ENCODE measurements around the gene CNNM4.
A peak's percentile ranks its signal among the peaks of the same experiment; 100 is the strongest.

Gene CNNM4

DNA sequence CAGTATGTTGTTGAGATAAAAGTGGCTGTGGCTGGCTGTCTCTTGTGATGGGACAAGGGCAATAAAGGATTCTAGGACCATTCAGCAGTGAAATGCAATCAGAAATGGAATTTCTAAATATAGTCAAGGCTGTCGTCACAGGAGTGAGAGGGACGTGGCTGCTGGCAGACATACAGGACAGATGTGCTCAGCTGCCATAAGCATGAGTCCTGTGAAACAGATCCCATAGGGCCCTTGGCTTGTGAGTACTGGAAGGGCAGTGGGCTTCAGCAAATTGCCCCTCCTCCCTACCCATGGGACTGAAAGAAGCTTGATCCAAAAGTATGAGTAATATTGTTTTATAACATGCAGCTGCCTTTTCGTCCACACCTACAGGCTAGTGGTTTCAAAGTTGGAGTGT, 51.2 kb downstream of the CNNM4 start:
- DNase-seq (ENCODE audit: low spot score): no peak

DNA sequence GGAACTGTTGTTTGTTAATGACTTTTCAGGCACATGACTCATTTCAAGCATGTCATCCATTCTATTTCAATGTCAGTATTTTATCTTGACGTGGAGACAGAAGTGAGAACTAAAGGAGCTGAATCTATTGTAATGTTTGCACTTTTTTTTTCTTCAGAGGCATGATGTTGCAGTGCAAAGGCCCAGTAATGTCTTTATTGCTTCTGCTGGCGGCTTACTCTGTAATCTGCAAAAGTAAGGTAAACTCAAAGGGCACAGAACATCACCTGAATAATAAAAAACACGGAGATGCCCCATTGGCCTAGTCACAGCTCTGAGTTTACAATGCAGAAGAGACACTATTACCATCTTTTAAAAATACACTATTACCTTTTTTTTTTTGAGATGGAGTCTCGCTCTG, 53.0 kb downstream of the CNNM4 start:
- DNase-seq (ENCODE audit: low spot score): no peak

DNA sequence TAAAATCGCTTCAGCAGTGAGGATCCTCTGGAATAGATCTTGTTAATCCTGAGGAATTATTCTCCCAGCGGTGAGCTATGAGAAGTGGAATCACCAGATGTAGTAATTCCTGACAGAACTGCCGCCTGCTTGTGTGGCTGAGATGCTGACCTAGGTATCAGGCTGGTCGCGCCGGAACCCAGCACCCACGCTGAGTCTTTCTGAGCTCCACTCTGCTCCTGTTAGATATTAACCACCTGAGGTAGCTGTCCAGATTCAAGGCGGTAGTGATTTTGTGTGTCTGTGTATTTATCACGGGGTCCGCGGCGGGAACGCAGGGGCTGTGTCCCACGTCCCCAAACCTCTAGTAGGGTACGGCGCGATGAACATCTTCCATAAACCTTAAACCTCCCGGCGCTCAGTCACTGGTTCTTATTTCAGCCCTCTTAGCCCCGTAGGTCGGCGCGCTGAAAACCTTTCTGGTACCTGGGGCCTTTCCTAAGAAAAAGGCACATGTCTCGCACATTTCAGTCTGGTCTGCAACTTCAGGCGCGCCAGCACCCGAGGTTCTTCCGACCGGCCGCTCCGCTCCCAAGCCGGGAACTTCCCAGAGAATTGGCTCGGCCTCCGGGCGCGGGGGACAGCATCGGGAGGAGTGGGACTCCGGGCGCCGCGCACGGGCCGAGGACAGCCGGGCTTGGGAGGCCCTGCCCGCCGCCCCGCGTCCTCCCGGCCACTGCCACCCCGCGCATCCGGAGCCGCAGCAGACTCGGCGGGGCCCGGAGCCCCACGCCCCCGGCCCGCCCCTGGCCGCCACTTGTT, 54.8 kb downstream of the CNNM4 start:
- DNase-seq (ENCODE audit: low spot score): no peak

DNA sequence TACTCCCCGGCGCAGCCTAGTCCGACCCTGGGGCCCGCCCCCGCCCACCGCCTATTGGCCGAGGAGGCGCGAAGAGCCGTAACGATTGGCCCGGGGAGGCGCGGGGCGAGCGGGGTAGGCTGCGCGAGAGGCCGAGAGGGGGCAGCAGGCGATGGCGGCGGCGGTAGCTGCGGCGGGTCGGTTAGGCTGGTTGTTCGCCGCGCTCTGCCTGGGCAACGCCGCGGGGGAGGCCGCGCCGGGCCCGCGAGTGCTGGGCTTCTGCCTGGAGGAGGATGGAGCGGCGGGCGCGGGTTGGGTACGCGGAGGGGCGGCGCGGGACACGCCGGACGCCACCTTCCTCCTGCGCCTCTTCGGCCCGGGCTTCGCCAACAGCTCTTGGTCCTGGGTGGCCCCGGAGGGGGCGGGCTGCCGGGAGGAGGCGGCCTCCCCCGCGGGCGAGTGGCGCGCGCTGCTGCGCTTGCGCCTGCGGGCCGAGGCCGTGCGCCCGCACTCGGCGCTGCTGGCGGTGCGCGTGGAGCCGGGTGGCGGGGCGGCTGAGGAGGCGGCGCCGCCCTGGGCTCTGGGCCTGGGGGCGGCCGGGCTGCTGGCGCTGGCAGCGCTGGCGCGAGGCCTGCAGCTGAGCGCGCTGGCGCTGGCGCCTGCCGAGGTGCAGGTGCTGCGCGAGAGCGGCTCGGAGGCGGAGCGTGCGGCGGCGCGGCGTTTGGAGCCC, 55.6 kb downstream of the CNNM4 start, which contains the start of gene CNNM3:
Gene CNNM3, plus strand, starts transcription at position 142 of the 709 bp plus-strand sequence. Its CDS starts 10 bp downstream, at position 152.
- peak; percentile 96 for DNase-seq (ENCODE audit: low spot score)

DNA sequence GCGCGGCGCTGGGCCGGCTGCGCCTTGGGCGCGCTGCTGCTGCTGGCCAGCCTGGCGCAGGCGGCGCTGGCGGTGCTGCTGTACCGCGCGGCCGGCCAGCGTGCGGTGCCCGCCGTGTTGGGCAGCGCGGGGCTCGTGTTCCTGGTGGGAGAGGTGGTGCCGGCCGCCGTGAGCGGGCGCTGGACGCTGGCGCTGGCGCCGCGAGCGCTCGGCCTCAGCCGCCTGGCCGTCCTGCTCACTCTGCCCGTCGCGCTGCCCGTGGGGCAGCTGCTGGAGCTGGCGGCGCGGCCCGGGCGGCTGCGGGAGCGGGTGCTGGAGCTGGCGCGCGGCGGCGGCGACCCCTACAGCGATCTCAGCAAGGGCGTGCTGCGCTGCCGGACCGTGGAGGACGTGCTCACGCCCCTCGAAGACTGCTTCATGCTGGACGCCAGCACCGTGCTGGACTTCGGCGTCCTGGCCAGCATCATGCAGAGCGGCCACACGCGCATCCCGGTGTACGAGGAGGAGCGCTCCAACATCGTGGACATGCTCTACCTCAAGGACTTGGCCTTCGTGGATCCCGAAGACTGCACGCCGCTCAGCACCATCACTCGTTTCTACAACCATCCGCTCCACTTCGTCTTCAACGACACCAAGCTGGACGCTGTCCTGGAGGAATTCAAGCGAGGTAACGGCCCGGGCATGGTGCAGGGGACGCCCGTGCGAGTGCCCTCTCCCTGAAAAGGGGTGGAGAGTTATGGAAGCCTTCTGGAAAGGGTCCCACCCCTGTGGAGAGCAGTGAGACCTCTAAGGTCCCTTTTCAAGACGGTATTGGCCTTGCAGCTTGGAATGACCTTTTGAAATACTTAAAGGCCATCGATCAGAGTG, 56.4 kb downstream of the CNNM4 start:
- no peak for DNase-seq (ENCODE audit: low spot score)

DNA sequence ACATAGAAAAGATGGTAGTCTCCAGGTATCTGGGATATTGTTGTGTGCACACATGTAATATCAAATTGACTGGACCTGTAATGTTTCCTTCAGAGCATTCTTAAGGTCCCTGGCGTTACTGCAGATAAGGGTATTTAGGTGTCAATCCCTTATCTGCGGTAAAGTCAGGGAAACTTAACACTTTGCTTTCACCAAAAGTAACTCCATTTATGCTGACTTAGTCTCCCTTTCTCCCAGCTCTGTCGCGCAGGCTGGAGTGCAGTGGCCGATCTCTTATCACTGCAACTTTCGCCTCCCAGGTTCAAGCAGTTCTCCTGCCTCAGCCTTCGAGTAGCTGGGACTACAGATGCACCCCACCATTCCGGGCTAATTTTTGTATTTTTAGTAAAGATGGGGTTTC, 57.2 kb downstream of the CNNM4 start:
- DNase-seq (ENCODE audit: low spot score): no peak

DNA sequence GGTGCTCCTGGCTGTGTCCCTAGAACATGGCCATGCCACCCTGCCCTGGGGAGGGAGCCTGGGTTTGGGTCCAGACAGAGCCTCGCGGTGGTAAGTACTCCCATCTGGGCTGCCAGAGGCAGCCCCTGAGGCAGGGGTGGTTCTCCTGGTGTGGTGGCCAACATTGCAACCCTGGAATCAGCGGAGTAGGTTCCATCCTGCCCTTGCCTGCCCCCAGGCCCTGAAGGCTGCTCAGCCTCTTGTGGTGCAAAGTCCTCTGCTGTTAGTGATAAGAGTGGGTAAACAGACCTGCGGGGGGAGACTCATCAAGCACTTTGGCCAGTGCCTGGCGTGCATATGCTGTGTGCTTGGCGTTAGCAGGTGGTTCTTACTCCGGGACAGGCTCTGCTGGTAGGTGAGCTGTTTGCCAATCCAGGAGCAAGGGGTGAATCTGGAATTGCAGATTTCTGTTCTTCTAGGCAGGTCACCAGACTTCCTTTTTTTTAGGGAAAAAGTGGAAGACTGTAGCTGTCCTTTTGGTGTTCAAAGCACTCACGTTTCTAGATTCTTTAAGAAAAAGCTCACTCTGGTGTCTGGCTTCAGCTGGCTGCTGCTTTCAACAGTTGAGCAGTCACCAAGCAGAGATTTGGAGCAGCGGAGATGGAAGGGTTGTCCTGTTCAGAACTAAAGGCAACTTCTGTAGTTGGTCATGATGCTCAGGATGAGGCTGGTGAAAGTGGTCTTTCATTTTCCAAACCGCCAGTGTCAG, 58.6 kb downstream of the CNNM4 start:
- no peak for DNase-seq (ENCODE audit: low spot score)

DNA sequence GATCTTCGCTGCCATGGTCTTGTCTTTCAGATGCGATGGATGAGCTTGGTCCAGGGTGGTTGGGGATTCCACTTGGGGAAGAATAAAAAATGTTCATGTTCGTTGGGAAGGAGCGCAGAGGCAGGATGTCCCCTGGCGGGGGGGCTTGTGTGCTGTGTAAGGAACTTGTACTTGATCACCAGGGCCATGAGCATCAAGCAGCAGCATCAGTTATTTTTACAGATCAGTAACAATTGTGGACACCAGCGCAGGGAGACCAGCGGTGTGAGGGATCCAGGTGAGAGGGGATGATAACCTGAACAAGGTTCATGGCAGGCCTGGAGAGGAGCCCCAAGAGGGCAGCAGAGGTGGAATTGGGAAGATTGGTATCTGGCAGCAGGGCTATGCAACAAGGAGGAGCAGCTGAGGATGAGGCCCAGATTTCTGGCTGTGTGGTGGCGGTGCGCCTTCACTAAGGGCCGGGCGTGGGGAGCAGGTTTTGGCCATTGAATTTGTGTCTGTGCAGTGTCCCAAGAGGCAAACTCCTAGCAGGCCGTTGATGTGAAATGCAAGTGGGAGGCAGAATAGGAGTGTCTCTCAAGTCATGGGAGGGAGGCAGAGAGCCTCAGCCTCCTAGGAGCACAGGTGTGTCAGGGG, 59.3 kb downstream of the CNNM4 start:
- no peak for DNase-seq (ENCODE audit: low spot score)

DNA sequence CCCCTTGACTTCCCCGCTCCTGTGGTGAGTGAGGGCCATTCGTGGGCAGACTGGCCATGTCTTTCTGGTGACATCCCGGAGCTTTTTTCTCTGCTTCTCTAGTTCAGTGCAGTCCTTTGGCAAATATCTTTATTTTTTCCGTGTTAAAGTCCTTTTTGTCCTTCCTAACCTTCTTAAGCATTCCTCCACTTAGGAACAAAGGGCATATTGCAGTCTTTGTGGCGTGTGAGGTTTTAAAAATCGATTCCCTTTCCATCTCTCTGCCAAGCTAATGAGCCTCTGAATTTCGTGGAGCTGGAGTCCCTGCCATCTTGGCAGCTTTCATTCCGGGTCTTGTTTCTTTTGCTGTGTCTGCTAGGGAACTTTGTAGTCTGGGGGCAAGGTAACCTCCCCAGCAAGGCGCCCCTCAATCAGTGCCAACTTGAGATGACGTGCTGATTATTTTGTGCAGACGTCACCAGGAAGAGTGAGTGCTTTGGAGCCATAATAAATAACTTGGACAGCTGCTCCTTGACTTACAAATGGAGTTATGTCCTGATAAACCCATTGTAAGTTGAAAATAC, 60.5 kb downstream of the CNNM4 start:
- DNase-seq (ENCODE audit: low spot score): no peak

DNA sequence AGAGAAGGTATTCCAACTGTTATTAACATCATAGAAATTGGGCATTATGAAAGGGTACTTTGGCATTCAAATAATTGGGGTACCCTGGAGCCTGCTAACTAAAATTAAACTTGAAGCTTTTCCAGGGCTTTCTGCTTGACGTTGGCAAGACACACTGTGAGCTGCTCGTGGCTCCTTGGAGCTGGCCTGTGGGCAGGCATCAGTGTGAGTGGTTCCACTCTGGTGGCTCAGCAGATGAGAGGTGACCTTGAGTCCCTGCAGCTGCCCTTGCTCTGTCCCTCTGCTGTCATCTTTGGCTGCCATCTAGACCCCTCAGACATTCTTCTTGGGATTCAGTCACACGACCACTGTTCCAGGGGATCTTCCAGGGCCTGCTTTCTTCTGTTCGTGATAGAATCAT, 62.1 kb downstream of the CNNM4 start:
- no peak for DNase-seq (ENCODE audit: low spot score)

DNA sequence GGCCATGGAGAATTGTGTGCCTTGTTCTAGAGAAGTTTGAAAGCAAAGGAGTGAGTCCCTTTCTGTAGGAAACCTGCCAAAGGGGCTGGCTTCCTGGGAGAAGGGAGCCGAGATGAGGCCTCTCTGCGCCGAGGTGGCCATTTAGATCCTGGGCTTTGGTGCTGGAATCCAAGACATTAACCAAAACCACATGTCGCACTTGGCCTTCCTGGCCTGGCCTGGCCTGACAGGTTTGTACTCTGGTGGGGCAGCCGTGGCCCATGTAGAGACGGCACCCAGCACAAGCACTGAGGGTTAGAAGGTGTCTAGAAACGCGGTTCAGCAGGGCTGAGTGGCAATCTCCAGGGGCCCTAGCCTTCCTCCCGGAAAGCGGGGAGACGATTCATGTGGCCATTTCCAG, 62.5 kb downstream of the CNNM4 start:
- DNase-seq (ENCODE audit: low spot score): no peak

DNA sequence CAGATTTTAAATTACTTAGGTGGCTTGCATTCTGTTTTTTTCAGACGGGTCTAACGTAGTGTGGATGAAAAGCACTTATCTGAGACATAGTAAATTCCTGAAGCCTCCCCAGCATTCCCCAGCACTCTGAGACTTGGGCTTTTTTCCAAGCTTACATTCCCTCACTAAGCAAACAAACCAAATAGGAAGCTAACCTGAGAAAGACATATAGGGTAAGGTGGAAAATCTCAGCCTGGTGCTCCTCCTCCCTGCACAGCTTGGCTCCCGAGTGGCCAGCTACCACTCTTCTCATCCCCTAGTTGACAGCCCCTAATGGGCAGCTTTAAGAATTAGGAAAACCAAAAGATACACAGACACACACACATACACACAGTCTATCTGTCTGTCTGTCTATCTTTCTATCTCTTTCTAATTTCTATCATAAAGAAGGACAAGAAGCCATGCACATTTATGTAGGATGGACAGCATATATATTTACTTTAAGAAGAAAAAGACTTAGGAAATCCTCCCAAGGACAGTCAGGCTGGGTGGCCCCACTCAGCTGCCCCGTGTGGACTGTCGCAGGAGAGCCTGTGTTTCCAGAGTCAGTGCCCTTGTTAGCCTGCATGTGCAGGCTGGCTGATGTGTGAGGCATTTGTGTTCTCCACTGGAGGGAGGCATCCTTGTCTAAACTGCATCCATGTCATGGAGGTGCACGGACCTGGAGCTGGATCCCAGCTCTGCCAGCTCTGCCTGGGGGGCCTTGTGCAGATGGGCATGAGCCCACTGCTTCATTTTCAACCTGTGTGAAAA, 63.6 kb downstream of the CNNM4 start:
- DNase-seq (ENCODE audit: low spot score): no peak

DNA sequence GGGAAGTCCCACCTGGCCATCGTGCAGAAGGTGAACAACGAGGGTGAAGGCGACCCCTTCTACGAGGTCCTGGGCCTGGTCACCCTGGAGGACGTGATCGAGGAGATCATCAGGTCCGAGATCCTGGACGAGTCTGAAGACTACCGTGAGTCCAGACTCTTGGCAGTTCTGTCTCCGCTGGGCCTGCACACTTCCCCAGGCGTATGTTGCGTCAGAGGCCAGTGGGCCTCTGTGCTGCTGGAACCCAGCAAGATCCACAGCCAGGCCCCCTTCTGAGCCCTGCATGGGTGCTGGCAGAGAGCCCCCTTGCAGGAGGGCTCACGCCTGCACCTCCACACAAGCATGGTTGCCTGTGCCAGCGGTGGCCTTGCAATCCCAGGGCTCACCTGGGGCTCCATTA, 64.4 kb downstream of the CNNM4 start:
- no peak for DNase-seq (ENCODE audit: low spot score)

DNA sequence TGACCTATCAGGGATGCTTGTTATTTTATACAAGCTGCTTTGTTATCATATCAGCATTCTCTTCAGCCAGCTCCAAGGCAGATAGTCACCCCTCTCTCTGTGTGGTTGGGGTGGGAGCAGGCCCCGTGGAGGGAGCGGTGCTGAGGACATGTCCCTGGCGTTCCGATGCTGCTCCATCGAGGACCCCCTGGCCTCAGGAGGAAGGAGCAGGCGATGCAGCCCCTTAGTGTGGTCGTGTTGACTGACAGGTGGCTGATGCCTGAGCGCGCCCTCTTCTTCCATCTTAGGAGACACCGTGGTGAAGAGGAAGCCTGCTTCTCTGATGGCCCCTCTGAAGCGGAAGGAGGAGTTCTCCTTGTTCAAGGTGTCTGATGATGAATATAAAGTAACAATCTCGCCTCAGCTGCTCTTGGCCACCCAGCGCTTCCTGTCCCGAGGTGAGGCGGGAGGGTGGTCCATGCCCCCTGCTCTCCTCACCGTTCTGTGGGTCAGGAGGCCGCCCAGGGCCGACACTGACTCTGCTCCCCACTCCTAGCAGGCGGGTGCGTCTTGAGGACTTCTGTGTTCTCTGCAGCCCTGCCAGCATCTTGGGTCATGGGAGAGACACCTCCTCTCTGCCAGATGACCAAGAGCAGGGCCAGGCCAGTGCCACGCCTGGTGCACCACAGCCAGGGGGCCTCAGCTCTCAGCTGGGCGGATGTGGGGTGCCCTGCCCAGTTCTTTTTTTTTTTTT, 66.0 kb downstream of the CNNM4 start:
- no peak for DNase-seq (ENCODE audit: low spot score)

DNA sequence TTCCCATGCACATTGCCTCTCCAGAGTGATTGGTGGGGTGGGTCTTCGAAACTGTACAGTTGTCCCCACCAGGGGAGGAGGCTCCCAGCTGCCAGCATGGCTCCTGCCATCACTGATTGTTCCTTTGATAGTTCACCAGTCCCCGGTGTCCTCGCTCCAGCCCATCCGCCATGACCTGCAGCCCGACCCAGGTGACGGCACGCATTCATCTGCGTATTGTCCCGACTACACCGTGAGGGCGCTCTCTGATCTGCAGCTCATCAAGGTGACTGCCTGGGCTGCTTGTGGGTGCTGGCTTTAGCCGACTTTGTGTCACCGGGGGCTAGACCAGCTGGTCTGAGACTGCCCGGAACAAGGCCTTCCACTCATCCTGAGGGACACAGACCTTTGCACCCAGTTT, 67.7 kb downstream of the CNNM4 start:
- DNase-seq (ENCODE audit: low spot score): no peak

DNA sequence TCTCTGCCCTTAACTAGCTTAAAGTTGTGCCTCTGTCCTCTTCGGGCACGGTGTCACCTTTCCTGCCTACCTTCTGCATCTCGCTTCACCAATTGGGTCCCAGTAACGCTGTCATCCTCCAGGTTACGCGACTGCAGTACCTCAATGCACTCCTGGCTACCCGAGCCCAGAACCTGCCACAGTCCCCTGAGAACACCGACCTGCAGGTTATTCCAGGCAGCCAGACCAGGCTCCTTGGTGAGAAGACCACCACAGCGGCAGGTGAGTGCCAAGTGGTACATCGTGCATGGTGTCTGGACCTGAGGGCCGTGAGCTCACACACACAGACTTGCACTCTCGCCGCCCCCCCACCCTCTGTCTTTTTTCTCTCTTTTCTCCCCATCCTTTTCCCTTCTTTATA, 68.2 kb downstream of the CNNM4 start:
- DNase-seq (ENCODE audit: low spot score): no peak

DNA sequence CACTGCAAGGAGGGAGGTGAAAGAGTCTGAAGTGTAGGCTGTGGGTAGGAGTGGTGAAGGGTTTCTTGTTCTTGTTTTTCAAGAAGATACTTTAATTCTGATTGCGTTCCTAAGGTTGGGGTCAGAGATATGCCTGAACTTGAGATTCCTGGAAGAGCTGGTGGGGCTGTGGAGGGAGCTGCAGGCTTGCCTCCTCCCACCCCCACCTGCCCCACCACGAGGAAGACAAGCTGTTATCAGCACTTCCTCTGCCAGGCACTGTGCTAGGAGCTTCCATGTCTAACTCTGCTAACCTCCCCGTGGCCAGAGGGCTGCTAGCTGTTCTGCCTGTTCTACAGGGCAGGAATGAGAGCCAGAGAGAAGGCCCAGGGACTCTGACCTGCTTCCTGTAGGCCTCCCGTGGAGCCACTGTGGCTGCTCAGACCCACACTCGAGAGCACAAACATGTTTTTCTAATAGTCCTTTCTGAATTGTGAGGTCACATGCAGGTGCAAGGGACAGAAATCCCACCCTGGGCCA, 69.4 kb downstream of the CNNM4 start:
- no peak for DNase-seq (ENCODE audit: low spot score)

DNA sequence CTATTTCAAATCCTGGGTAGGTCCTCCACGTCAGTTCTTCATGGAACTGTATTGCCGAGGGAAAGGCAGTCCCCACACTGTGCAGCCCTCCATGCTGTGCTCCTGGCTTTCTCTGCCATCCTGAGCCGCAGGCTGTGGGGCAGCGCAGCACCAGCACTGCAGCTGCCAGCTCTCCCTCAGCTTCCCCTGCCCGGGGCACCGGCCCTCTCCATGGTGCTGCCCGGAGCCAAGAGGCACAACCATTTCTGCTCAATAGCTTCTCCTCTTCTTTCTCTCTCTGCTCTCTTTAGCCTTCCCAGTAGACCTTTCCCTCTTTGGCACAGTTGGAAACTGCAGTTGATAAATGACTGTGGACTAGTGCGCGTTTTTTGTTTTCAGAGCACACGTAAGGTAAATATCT, 71.0 kb downstream of the CNNM4 start:
- DNase-seq (ENCODE audit: low spot score): no peak

DNA sequence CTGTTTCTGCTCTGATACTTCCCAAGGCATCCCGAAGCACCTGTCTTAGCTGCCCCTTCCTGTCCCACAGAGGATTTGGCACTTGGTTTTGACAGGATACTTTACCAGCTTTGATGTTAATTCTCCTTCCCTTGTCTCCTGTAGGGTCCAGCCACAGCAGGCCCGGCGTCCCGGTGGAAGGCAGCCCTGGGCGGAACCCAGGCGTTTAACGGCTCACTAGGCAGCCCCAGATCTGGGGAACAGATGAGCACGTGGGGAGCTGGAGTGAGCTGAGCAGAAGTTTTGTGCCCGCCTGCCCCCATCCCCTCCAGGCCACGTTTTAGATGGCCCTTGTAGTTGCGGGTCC, 71.7 kb downstream of the CNNM4 start:
- no peak for DNase-seq (ENCODE audit: low spot score)
